Mucosa of rectum (tissue), 2 donors: ENCODE measurements around the gene MLX.
A peak's percentile ranks its signal among the peaks of the same experiment; 100 is the strongest.
"Not testable (repeated sequence)": the region's sequence is repeated elsewhere in the genome, so short reads cannot be mapped to it uniquely, and the experiment has no call there.

ENCODE experiments used
- H3K27ac ChIP-seq, 2 donors: one replicate each; pipeline ENCODE4 v1.7.0; 2013; ENCODE audit warnings: inconsistent platforms in 2 of 2, low read depth in 2 of 2, low read length in 2 of 2
- H3K27me3 ChIP-seq, 2 donors: one replicate each; pipeline ENCODE4 v1.7.0; 2013; ENCODE audit warnings: low read length in 2 of 2; ENCODE audit not compliant: control insufficient read depth in 2 of 2, insufficient read depth in 2 of 2
- H3K36me3 ChIP-seq, 2 donors: one replicate each; pipeline ENCODE4 v1.7.0; 2013; ENCODE audit warnings: low read length in 2 of 2; ENCODE audit not compliant: control insufficient read depth in 2 of 2, insufficient read depth in 2 of 2
- H3K4me1 ChIP-seq, 2 donors: one replicate each; pipeline ENCODE4 v1.7.0; 2013; ENCODE audit warnings: low read length in 2 of 2, mild to moderate bottlenecking in 1 of 2; ENCODE audit not compliant: control insufficient read depth in 2 of 2, insufficient read depth in 2 of 2
- H3K4me3 ChIP-seq, 2 donors: one replicate each; pipeline ENCODE4 v1.7.0; 2013; ENCODE audit warnings: low read length in 2 of 2
- H3K9ac ChIP-seq, 2 donors: one replicate each; pipeline ENCODE4 v1.7.0; 2013; ENCODE audit warnings: low read length in 2 of 2, low read depth in 1 of 2, mild to moderate bottlenecking in 1 of 2
- H3K9me3 ChIP-seq, 2 donors: one replicate each; pipeline ENCODE4 v1.7.0; 2013; ENCODE audit warnings: low read length in 2 of 2; ENCODE audit not compliant: control insufficient read depth in 2 of 2
- donor health status: healthy.
- donor health status: Normal muscosa, but diverticular disease.

Gene MLX

DNA sequence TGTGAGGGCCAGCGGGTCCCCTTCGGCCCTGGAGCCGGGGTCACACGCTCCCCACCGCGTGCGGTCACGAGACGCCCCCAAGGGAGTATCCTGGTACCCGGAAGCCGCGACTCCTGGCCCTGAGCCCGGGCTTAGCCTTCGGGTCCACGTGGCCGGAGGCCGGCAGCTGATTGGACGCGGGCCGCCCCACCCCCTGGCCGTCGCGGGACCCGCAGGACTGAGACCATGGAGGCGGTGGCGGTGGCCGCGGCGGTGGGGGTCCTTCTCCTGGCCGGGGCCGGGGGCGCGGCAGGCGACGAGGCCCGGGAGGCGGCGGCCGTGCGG lies 30.9 kb upstream of the MLX start, which contains the start of gene NAGLU:
NAGLU (plus strand) TSS at position 194 of the 324 bp plus-strand sequence; CDS start at position 226, 32 bp downstream.
- Histone ChIP-seq H3K4me3 (peak within 1 kb of the TSS; percentile 80 to 91), H3K36me3 (peaks cover 8 to 16% of the 10 kb centered on the region in 2 donors), H3K9me3 (no peaks in the 10 kb centered on the region), H3K27ac (peak within 1 kb of the TSS; percentile 87 to 90), H3K9ac (peak within 1 kb of the TSS; percentile 80 to 87), H3K27me3 (no peaks in the 10 kb centered on the region), H3K4me1 (peaks cover 13 to 29% of the 10 kb centered on the region in 2 donors)

DNA sequence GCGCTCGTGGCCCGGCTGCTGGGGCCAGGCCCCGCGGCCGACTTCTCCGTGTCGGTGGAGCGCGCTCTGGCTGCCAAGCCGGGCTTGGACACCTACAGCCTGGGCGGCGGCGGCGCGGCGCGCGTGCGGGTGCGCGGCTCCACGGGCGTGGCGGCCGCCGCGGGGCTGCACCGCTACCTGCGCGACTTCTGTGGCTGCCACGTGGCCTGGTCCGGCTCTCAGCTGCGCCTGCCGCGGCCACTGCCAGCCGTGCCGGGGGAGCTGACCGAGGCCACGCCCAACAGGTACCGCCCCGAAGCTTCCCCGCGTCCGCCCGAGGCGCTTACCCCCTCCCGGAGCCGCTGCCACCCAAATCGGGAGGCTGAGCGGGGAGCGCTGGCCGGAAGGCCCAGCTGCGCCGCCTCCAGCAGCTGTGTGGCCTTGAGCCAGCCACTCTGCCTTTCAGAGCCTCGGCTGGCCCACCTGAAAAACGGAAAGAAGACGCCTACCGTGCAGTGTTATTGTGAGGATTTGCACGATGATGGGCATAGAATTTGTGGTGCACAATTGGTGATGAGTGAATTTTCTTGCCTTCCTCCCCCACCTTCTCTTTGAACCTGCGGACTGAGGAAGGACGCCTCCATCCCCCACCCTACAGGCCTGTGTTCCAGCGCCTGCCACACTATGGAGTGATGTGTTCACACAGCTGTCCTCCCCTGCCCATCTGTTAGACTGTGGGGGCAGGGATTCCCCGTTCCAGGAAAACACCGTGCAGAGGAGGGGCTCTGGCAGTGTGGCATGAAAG lies 30.3 kb upstream of the MLX start:
- Histone ChIP-seq H3K9me3 (no peaks in the 10 kb centered on the region), H3K27ac (peak overlapping the region; percentile 87 to 90), H3K27me3 (no peaks in the 10 kb centered on the region), H3K4me3 (peak overlapping the region; percentile 80 to 91), H3K36me3 (peaks cover 13 to 19% of the 10 kb centered on the region in 2 donors), H3K4me1 (peaks cover 11 to 30% of the 10 kb centered on the region in 2 donors), H3K9ac (peak overlapping the region; percentile 10 to 87)

DNA sequence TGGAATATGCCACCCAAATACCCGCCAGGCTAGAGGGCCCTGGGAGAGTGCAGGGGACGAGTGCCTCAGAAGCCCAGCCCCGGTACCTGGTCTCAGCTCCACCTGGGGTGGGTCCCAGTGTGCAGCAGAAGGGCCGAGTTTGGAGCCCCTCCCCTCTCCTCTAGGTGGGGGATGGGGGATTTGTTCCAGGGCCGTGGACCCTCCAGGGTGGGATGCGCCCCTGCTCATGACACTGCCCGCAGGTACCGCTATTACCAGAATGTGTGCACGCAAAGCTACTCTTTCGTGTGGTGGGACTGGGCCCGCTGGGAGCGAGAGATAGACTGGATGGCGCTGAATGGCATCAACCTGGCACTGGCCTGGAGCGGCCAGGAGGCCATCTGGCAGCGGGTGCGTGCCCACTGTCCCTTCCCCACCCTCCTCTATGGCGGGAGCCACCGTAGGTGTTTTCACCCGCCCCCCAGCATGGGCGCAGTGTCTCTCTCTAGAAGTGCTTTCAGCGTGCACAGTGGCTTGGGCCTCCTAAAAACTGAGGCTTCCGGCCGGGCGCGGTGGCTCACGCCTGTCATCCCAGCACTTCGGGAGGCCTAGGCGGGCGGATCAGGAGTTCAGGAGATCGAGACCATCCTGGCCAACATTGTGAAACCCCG lies 29.6 kb upstream of the MLX start:
- Histone ChIP-seq H3K4me3 (peak overlapping the region; percentile 80 to 91), H3K9ac (peak overlapping the region; percentile 10 to 87)

DNA sequence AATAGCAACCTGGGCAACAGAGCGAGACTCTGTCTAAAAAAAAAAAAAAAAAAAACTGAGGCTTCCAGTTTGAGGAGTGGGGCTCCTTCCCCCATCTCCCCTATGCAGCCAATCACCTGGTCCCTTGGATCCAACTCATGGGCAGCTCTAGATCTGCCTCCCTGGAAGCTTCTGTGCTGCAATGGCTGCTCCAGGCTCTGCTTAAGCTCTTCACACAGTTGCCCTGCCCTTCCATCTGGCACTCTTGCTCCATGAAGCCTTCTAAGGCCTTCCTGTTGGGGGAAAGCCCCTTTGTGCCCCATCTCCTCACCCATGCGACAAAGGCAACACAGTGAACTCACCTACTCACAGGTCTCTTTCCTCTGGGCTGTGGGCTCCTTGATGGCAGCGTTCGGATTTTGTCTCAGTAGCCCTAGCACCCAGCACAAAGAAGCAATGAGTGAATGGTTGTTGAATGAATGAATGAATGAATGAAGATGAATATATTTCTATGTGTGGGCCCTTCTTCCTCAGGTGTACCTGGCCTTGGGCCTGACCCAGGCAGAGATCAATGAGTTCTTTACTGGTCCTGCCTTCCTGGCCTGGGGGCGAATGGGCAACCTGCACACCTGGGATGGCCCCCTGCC lies 29.0 kb upstream of the MLX start:
- H3K27ac ChIP-seq = no peak overlapping the region

More for the DNA sequence above, 29.6 kb upstream of the MLX start:
- H3K27me3 ChIP-seq = no peaks in the 10 kb centered on the region
- no peaks in the 10 kb centered on the region for H3K9me3 ChIP-seq
- H3K36me3 ChIP-seq = peaks cover 13 to 19% of the 10 kb centered on the region in 2 donors
- peak overlapping the region; percentile 87 to 90 for H3K27ac ChIP-seq
- H3K4me1 ChIP-seq = peaks cover 12 to 30% of the 10 kb centered on the region in 2 donors

DNA sequence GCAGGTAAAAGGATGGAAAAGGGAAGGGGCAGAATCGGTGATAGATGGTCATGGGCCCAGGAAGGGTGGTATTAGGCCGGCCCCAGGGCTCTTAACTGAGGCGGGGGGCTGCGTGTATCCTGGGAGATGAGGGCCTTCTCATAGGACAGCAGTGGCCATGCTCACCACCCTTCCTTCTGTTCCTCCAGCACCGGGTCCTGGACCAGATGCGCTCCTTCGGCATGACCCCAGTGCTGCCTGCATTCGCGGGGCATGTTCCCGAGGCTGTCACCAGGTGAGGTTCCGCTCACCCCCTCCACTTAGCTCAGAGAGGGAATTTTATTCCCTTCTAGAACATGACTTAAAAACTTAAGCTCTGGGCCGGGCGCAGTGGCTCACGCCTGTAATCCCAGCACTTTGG lies 28.4 kb upstream of the MLX start:
- Histone ChIP-seq H3K27me3 (no peaks in the 10 kb centered on the region), H3K4me3 (no peak overlapping the region), H3K9ac (no peak overlapping the region), H3K27ac (no peak overlapping the region), H3K4me1 (peaks cover 13 to 30% of the 10 kb centered on the region in 2 donors), H3K36me3 (peaks cover 17 to 20% of the 10 kb centered on the region in 2 donors), H3K9me3 (no peaks in the 10 kb centered on the region)

More for the DNA sequence above, 29.0 kb upstream of the MLX start:
- Histone ChIP-seq H3K9me3 (no peaks in the 10 kb centered on the region), H3K4me1 (peaks cover 13 to 30% of the 10 kb centered on the region in 2 donors), H3K36me3 (peaks cover 13 to 19% of the 10 kb centered on the region in 2 donors), H3K27me3 (no peaks in the 10 kb centered on the region), H3K4me3 (no peak overlapping the region), H3K9ac (no peak overlapping the region)

DNA sequence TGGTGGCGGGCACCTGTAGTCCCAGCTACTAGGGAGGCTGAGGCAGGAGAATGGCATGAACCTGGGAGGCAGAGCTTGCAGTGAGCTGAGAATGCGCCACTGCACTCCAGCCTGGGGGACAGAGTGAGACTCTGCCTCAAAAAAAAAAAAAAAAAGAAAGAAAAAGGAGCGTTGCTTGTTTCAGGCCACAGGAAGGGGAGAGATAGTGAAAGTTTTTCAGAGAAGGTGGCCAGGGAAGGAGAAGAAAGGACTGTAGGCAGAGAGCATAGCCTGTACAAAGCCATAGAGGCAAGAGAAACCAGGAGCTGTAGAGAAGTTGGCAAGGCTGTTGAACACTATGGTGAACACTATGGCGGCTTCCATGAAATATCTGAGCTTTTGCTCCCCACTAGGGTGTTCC lies 26.3 kb upstream of the MLX start:
- Histone ChIP-seq H3K27ac (peak overlapping the region; percentile 80 to 90), H3K4me3 (peak overlapping the region in 1 of 2 donors; percentile 23), H3K36me3 (peaks cover 23% of the 10 kb centered on the region in 2 donors), H3K4me1 (peaks cover 13 to 26% of the 10 kb centered on the region in 2 donors)
- not testable (repeated sequence) for H3K9ac ChIP-seq, H3K27me3 ChIP-seq, H3K9me3 ChIP-seq

DNA sequence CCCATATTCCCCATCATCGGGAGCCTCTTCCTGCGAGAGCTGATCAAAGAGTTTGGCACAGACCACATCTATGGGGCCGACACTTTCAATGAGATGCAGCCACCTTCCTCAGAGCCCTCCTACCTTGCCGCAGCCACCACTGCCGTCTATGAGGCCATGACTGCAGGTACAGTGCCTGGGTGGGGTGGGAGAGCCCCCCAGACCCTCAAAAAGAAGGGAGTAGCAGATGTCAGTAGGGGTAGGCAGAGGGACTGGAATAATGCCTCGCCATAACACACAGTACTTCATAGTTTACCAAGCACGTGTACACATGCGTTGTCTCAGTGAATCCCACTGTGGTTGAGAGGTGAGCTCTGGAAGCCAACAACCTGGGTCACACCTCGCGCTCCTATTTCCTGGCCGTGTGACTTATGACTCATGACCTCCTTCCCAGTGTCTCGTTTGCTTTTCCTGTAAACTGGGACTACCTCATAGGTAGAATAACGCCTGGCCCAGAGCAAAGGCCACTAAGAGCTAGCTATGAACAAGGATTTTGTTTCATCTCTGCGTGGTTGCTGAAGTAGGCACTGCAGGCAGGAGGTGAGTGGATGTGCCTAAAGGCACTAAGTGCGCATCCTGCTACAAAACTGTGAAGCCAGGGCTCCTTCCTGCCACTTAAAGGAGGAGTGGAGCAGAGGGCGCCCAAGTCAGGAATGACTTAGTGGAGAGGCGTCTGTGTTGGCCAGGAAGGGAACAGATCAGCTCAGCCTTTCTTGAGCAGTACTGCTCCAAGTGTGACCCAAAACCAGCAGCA lies 25.7 kb upstream of the MLX start:
- Histone ChIP-seq H3K36me3 (peaks cover 23% of the 10 kb centered on the region in 2 donors), H3K4me1 (peaks cover 13 to 22% of the 10 kb centered on the region in 2 donors), H3K27ac (peak overlapping the region; percentile 80 to 90), H3K27me3 (no peaks in the 10 kb centered on the region), H3K9me3 (no peaks in the 10 kb centered on the region), H3K4me3 (peak overlapping the region in 1 of 2 donors; percentile 23), H3K9ac (peak overlapping the region; percentile 52 to 54)

DNA sequence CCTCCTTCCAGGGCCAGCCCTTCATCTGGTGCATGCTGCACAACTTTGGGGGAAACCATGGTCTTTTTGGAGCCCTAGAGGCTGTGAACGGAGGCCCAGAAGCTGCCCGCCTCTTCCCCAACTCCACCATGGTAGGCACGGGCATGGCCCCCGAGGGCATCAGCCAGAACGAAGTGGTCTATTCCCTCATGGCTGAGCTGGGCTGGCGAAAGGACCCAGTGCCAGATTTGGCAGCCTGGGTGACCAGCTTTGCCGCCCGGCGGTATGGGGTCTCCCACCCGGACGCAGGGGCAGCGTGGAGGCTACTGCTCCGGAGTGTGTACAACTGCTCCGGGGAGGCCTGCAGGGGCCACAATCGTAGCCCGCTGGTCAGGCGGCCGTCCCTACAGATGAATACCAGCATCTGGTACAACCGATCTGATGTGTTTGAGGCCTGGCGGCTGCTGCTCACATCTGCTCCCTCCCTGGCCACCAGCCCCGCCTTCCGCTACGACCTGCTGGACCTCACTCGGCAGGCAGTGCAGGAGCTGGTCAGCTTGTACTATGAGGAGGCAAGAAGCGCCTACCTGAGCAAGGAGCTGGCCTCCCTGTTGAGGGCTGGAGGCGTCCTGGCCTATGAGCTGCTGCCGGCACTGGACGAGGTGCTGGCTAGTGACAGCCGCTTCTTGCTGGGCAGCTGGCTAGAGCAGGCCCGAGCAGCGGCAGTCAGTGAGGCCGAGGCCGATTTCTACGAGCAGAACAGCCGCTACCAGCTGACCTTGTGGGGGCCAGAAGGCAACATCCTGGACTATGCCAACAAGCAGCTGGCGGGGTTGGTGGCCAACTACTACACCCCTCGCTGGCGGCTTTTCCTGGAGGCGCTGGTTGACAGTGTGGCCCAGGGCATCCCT lies 23.5 kb upstream of the MLX start:
- Histone ChIP-seq H3K9me3 (no peaks in the 10 kb centered on the region), H3K4me1 (peaks cover 10 to 16% of the 10 kb centered on the region in 2 donors), H3K4me3 (no peak overlapping the region), H3K27ac (no peak overlapping the region), H3K9ac (no peak overlapping the region), H3K36me3 (peaks cover 19% of the 10 kb centered on the region in 2 donors), H3K27me3 (no peaks in the 10 kb centered on the region)

DNA sequence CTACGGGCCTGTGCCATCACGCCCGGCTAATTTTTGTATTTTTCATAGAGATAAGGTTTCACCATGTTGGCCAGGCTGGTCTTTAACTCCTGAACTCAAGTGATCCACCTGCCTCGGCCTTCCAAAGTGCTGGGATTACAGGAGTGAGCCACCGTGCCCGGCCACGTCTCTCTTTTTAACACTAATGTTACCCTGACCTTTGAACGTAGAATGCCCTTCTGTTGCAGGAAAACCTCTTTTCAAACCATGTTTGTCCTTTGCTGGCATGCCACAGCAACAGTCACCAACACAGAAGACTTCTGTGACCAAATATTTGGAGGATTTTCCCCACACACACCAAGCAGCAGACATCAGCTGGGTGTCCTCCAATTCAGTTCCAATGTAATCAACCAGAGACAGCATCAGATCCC lies 22.0 kb upstream of the MLX start:
- Histone ChIP-seq H3K9me3 (no peaks in the 10 kb centered on the region), H3K36me3 (peaks cover 10 to 17% of the 10 kb centered on the region in 2 donors), H3K4me3 (no peak overlapping the region), H3K9ac (no peak overlapping the region), H3K27me3 (no peaks in the 10 kb centered on the region), H3K4me1 (peaks cover 14 to 22% of the 10 kb centered on the region in 2 donors), H3K27ac (no peak overlapping the region)
